B cell (primary cell): ENCODE measurements around the gene RPS10.

ENCODE experiments used
- CTCF ChIP-seq: fragments of 200-600 bp; IDR thresholded peaks from one replicate; pipeline ENCODE4 v1.8.0; 2022; ENCODE audit warnings: antibody characterized with exemption, mild to moderate bottlenecking
- EZH2 ChIP-seq: IDR thresholded peaks from 2 replicates; pipeline ENCODE4 v1.6.1; 2012; ENCODE audit warnings: borderline replicate concordance, low read depth, mild to moderate bottlenecking, moderate library complexity, low read length; ENCODE audit not compliant: insufficient read depth, poor library complexity, severe bottlenecking

- TF ChIP-seq EZH2 (no peak), CTCF (no peak)
Observed at GRCh38 chr6:34412016-34412415, 13.9 kb downstream of the RPS10 start.
